ENCODE data around the gene NFS1. TPM values are rescaled to one million over a fixed set of nuclear protein-coding genes. Genes with fewer than 3 reads are reported as not detected.

The NFS1 gene
- total and polyA plus RNA-seq, 2 donors (not counting 1 experiment from before 2014, with no cell fraction given), result 29.0 to 30.6 TPM

GRCh38 chr20:35721621-35722020 is 22.5 kb upstream of the NFS1 start:
- no peak overlapping the region for H3K9ac ChIP-seq (ENCODE audit: low read length)
- no peaks in the 10 kb centered on the region for H3K4me1 ChIP-seq (ENCODE audit: control insufficient read depth in 2 of 2, insufficient read depth in 2 of 2, low read length in 2 of 2)
- no peaks in the 10 kb centered on the region for H3K27me3 ChIP-seq (replicated peaks in 1 of 4; ENCODE audit: control extremely low read depth in 1 of 4, control insufficient read depth in 3 of 4, insufficient read depth in 4 of 4, low read length in 3 of 4)
- no peak overlapping the region for H3K4me2 ChIP-seq (replicated peaks; ENCODE audit: low read depth, low read length, poor library complexity, severe bottlenecking)
- Mint-ChIP-seq H3K27me3 (no peaks in the 10 kb centered on the region), H3K4me1 (peaks cover 10% of the 10 kb centered on the region), H3K9me3 (ENCODE audit: insufficient read depth) (no peaks in the 10 kb centered on the region), H3K4me3 (no peak overlapping the region), H3K27ac (no peak overlapping the region)
- H3K36me3 ChIP-seq (replicated peaks in 1 of 2; ENCODE audit: control extremely low read depth in 1 of 2, control insufficient read depth in 1 of 2, extremely low read depth in 1 of 2, insufficient read depth in 2 of 2, low read length in 1 of 2), result peaks cover 36 to 94% of the 10 kb centered on the region in 2 experiments
- H3K4me3 ChIP-seq (ENCODE audit: control extremely low read depth in 1 of 5, extremely low read depth in 1 of 5, insufficient read depth in 1 of 5, low read depth in 2 of 5, low read length in 4 of 5), result no peak overlapping the region
- ChIA-PET CTCF (interaction anchor here (2.3 kb wide), 1 partner anchor 9 kb away, joined by 8 read pairs; no protein-coding TSS in a partner anchor), POLR2A (no interaction called here)
- ATAC-seq (ENCODE audit: low read depth) (no peak), DNase-seq (no peak)
- no peak for TF ChIP-seq EZH2 (IDR thresholded peaks at IDR 0.05; ENCODE audit: borderline replicate concordance, insufficient read depth, low read depth, low read length, poor library complexity, severe bottlenecking)
- TF ChIP-seq, protein P1, sequence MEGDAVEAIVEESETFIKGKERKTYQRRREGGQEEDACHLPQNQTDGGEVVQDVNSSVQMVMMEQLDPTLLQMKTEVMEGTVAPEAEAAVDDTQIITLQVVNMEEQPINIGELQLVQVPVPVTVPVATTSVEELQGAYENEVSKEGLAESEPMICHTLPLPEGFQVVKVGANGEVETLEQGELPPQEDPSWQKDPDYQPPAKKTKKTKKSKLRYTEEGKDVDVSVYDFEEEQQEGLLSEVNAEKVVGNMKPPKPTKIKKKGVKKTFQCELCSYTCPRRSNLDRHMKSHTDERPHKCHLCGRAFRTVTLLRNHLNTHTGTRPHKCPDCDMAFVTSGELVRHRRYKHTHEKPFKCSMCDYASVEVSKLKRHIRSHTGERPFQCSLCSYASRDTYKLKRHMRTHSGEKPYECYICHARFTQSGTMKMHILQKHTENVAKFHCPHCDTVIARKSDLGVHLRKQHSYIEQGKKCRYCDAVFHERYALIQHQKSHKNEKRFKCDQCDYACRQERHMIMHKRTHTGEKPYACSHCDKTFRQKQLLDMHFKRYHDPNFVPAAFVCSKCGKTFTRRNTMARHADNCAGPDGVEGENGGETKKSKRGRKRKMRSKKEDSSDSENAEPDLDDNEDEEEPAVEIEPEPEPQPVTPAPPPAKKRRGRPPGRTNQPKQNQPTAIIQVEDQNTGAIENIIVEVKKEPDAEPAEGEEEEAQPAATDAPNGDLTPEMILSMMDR (IDR thresholded peaks at IDR 0.05), result no peak
- intact Hi-C loops (cut with micrococcal nuclease), result loop anchor here (10.0 kb wide), 1 partner anchor 53 kb away; the partner anchor contains the start of gene PHF20
- H3K79me2 ChIP-seq (ENCODE audit: control insufficient read depth, insufficient read depth, low read length), result peaks cover 98% of the 10 kb centered on the region
- no peaks in the 10 kb centered on the region for H3K9me3 ChIP-seq (ENCODE audit: control extremely low read depth in 1 of 3, control insufficient read depth in 2 of 3, insufficient read depth in 1 of 3, low read length in 2 of 3)
- H2AFZ ChIP-seq (ENCODE audit: insufficient read depth, low read depth, low read length, poor library complexity, severe bottlenecking), result no peak overlapping the region
- H3K27ac ChIP-seq (ENCODE audit: low read length in 2 of 2), result no peak overlapping the region
- H4K20me1 ChIP-seq (ENCODE audit: control insufficient read depth, insufficient read depth, low read length, poor library complexity, severe bottlenecking), result peaks cover 95% of the 10 kb centered on the region
- no CpG with 5 or more reads among the region's 3 CpGs for WGBS (ENCODE audit: insufficient coverage)

DNA sequence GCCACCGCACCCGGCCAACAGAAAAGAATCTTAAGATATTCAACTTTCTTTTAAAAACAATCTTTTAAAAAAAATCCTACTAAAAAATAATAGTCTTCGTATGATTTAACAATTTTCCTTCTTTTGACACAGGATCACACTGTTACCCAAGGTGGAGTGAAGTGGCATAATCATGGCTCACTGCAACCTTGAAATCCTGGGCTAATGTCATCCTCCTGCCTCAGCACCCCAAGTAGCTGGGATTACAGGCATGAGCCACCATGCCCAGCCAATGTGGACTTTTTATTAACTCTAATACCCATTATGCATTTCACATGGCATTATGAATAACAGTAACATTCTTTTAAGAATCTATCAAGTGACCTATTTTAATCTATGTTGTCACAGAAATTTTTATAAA is 22.1 kb upstream of the NFS1 start:
- intact Hi-C loops (cut with micrococcal nuclease), result loop anchor here (10.0 kb wide), 1 partner anchor 54 kb away; the partner anchor contains the start of gene PHF20
- Mint-ChIP-seq H3K27me3 (no peaks in the 10 kb centered on the region), H3K4me3 (no peak overlapping the region), H3K27ac (no peak overlapping the region), H3K9me3 (ENCODE audit: insufficient read depth) (no peaks in the 10 kb centered on the region), H3K4me1 (peaks cover 10% of the 10 kb centered on the region)
- Histone ChIP-seq H3K27ac (ENCODE audit: low read length in 2 of 2) (no peak overlapping the region), H3K4me3 (ENCODE audit: control extremely low read depth in 1 of 5, extremely low read depth in 1 of 5, insufficient read depth in 1 of 5, low read depth in 2 of 5, low read length in 4 of 5) (no peak overlapping the region), H3K9ac (ENCODE audit: low read length) (no peak overlapping the region), H3K4me2 (replicated peaks; ENCODE audit: low read depth, low read length, poor library complexity, severe bottlenecking) (no peak overlapping the region), H3K36me3 (replicated peaks in 1 of 2; ENCODE audit: control extremely low read depth in 1 of 2, control insufficient read depth in 1 of 2, extremely low read depth in 1 of 2, insufficient read depth in 2 of 2, low read length in 1 of 2) (peaks cover 35 to 94% of the 10 kb centered on the region in 2 experiments), H3K27me3 (replicated peaks in 1 of 4; ENCODE audit: control extremely low read depth in 1 of 4, control insufficient read depth in 3 of 4, insufficient read depth in 4 of 4, low read length in 3 of 4) (no peaks in the 10 kb centered on the region), H4K20me1 (ENCODE audit: control insufficient read depth, insufficient read depth, low read length, poor library complexity, severe bottlenecking) (peaks cover 95% of the 10 kb centered on the region), H2AFZ (ENCODE audit: insufficient read depth, low read depth, low read length, poor library complexity, severe bottlenecking) (no peak overlapping the region), H3K9me3 (ENCODE audit: control extremely low read depth in 1 of 3, control insufficient read depth in 2 of 3, insufficient read depth in 1 of 3, low read length in 2 of 3) (no peaks in the 10 kb centered on the region), H3K4me1 (ENCODE audit: control insufficient read depth in 2 of 2, insufficient read depth in 2 of 2, low read length in 2 of 2) (no peaks in the 10 kb centered on the region), H3K79me2 (ENCODE audit: control insufficient read depth, insufficient read depth, low read length) (peaks cover 98% of the 10 kb centered on the region)
- POLR2A ChIA-PET, result no interaction called here
- ATAC-seq (ENCODE audit: low read depth) (no peak), DNase-seq (no peak)
- WGBS (ENCODE audit: insufficient coverage), result no CpG with 5 or more reads among the region's 3 CpGs
- CTCF ChIA-PET, result interaction anchor here (2.3 kb wide), 1 partner anchor 10 kb away, joined by 8 read pairs; no protein-coding TSS in a partner anchor
- TF ChIP-seq EZH2 (IDR thresholded peaks at IDR 0.05; ENCODE audit: borderline replicate concordance, insufficient read depth, low read depth, low read length, poor library complexity, severe bottlenecking), result no peak
- TF ChIP-seq, protein P1 (IDR thresholded peaks at IDR 0.05), result no peak
